HG03460 (cell line): Measurements from ENCODE around the gene APOL1.
"Not testable (repeated sequence)": the region's sequence is repeated elsewhere in the genome, so short reads cannot be mapped to it uniquely, and the experiment has no call there.

Experiments
- ATAC-seq: cut with Tn5 transposase; IDR thresholded peaks from one replicate; pipeline ENCODE4 v1.9.1; 2021; ENCODE audit not compliant: unreplicated experiment

The APOL1 gene

GRCh38 chr22:36243986-36244385, 8.9 kb upstream of the APOL1 start:
- no peak for ATAC-seq

- ATAC-seq, result no peak
Observed at GRCh38 chr22:36244522-36245391, 8.2 kb upstream of the APOL1 start.

GRCh38 chr22:36245805-36246356, 7.1 kb upstream of the APOL1 start:
- ATAC-seq, result no peak

GRCh38 chr22:36246718-36247117, 6.2 kb upstream of the APOL1 start:
- no peak for ATAC-seq

- no peak for ATAC-seq
Observed at GRCh38 chr22:36247955-36248354, 5.0 kb upstream of the APOL1 start.

- ATAC-seq, result no peak
Observed at GRCh38 chr22:36249160-36249559, 3.8 kb upstream of the APOL1 start.

GRCh38 chr22:36250292-36250960, 2.5 kb upstream of the APOL1 start:
- not testable (repeated sequence) for ATAC-seq

- not testable (repeated sequence) for ATAC-seq
Observed at GRCh38 chr22:36251979-36252608, 839 bp upstream of the APOL1 start.

GRCh38 chr22:36253523-36254490, 874 bp downstream of the APOL1 start:
- ATAC-seq, result no peak

- ATAC-seq, result not testable (repeated sequence)
Observed at GRCh38 chr22:36255572-36255971, 2.6 kb downstream of the APOL1 start.

- no peak for ATAC-seq
Observed at GRCh38 chr22:36256478-36256877, 3.5 kb downstream of the APOL1 start.

GRCh38 chr22:36257308-36257707, 4.4 kb downstream of the APOL1 start:
- no peak for ATAC-seq

GRCh38 chr22:36257948-36258670, 5.2 kb downstream of the APOL1 start:
- ATAC-seq, result no peak

- ATAC-seq, result no peak
Observed at GRCh38 chr22:36258701-36259614, 6.0 kb downstream of the APOL1 start.

GRCh38 chr22:36259615-36260300, 6.8 kb downstream of the APOL1 start:
- ATAC-seq, result no peak

- ATAC-seq, result not testable (repeated sequence)
Observed at GRCh38 chr22:36261675-36262074, 8.7 kb downstream of the APOL1 start.

GRCh38 chr22:36262307-36262706, 9.4 kb downstream of the APOL1 start:
- ATAC-seq, result not testable (repeated sequence)

- not testable (repeated sequence) for ATAC-seq
Observed at GRCh38 chr22:36263216-36263673, 10.3 kb downstream of the APOL1 start.
